HG03139 (cell line): ENCODE measurements around the gene DIAPH3.

ENCODE experiments used
- ATAC-seq: cut with Tn5 transposase; IDR thresholded peaks from one replicate; pipeline ENCODE4 v1.9.1; 2021; ENCODE audit not compliant: unreplicated experiment

The DIAPH3 gene

DNA sequence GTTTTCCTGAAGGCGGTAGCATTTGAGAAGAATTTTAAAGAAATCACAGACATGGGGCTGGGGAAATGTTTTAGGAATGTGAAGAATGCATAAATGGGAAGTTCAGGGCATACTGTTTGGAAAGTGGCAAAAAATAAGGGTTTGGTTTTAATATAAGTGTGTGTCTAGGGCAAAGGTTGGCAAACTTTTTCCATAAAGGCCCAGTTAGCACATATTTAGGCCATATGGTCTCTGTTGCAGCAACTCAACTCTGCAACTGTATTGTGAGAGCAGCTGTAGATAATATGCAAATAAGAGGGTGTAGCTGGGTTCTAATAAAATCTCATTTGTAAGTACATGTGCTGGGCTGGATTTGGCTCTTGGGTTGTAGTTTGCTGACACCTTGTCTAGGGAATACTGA is 521.9 kb downstream of the DIAPH3 start:
- no peak for ATAC-seq

DNA sequence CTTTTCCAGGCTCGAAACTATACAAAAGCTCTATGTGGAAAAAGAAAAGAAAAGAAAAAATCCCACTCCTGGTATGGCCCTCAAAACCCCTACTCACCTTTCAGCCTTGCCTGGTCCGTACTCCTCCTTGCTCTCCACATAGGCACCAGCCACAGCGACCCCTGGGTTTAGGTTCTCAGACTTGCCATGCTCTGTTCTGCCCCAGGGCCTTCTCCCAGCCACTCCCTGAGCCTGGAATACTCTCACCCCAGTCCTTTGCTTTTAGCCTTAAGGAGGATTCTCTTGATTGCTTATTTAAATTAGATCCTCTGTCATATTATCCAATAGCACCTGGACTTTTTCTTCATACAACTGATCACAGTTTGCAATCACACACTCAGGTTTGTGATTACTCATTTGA is 522.5 kb downstream of the DIAPH3 start:
- ATAC-seq: no peak

DNA sequence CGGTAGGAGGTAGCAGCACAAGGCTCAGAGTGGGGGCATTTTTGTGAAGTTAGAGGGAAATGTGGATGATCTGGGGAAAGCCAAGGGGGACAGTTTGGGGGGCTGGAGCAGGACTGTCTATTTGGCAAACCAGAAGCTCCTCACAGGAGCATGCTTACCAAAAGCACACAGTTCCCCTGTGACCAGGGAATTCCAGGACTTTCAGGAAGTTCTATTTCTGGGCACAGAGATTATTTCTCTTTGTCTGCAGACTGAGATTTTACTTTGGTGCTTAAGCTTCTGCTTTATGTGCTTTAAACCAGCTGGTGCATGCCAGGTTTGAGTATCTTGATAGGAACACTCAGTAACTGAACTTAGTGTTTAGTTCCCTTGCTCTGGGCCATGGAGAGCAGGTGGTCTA is 525.3 kb downstream of the DIAPH3 start:
- ATAC-seq: no peak

- ATAC-seq: no peak
These were observed 528.1 kb downstream of the DIAPH3 start for GRCh38 chr13:59635589-59635988.

GRCh38 chr13:59633290-59633689 is 530.4 kb downstream of the DIAPH3 start:
- no peak for ATAC-seq

DNA sequence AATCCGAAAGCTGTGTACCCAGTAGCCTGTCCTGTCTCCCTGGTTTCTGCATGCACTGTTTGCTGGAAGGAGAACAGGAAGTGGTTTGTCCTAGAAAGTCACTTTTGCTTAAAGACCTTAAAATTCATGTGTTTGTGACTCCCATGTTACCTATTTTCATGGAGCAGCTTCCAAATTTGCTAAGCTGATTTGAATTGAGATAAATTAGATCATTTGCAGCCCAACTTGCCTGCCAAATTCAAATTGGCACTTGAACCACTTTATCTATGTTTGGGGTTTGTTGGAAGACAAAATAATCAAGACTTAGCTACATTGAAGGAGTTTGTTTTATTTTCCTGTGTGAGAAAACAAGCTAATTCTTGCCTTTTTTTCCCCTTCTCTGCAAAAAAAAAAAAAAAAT is 532.5 kb downstream of the DIAPH3 start:
- ATAC-seq: no peak

GRCh38 chr13:59625111-59625510 is 538.6 kb downstream of the DIAPH3 start:
- no peak for ATAC-seq

DNA sequence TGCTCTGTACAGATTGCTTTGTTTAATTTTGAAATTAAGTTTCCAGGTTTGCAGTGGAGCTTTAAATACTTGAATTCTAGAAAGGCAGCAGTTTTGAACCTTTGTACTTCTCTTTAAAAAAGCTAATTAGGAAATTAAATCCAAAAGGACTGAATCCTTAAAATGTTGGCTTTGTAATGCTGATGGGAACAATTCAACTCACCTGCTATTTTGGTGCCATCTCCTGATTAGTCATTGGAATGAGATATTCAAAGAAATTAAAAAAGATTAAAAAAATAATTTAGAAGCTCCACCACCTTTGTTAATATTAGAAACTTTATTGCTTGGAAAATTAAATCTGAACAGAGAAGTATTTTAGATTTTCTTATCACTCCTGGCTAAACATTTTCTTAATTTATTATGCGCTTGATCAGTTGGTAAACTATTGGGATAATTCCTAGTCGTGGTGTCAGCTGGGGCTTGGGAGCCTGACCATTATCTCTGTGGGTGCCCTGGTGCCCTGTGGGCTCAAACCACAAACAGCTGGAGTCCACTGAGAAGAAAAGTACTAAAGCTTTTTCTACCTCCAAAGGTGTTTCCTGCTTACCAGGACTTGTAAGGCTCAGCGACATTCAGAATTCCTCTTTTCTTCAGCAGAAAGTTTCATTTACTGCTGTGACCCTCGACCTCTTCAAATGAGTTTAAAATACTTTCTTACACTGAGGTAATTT is 540.4 kb downstream of the DIAPH3 start:
- no peak for ATAC-seq

DNA sequence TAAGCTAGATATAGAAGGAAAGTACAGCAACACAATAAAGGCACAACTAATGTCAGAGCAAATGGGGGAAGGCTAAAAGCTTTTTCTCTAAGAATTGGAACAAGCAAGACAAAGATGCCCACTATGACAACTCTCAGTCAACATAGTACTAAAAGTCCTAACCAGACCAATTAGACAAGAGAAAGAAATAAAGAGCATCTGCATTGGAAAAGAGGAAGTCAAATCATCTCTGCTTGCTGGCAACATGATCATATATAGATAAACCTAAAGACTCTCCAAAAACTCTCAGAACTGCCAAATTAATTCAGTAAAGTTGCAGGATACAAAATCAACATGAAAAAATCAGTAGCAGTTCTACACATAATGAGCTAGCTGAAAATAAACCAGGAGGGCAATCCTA is 542.0 kb downstream of the DIAPH3 start:
- ATAC-seq: no peak
